WTC11 (cell line): ENCODE data around the gene LBH. TPM values are rescaled to one million over a fixed set of nuclear protein-coding genes. Genes with fewer than 3 reads are reported as not detected.
A peak's percentile ranks its signal among the peaks of the same experiment; 100 is the strongest.

ENCODE experiments used
- ATAC-seq: fragments of 200-7000 bp; cut with Tn5 transposase; 2 replicates; pipeline ENCODE4 v1.10.0; 2021; ENCODE audit warnings: mild to moderate bottlenecking, moderate library complexity
- CTCF ChIA-PET: fragments of 300-600 bp; sonication (Branson Sonifier 250); formaldehyde crosslinking; loops from one replicate; lab custom pipeline; 2021; ENCODE audit warnings: antibody characterized with exemption; lab: Charles Lee
- POLR2A ChIA-PET: fragments of 350-600 bp; sonication (Branson Sonifier 250); formaldehyde crosslinking; loops from one replicate; lab custom pipeline; 2021; ENCODE audit warnings: antibody characterized with exemption; lab: Charles Lee
- DNase-seq: peaks from one replicate; pipeline ENCODE4 v3.0.0; 2021; ENCODE audit warnings: low spot score
- H3K27ac Mint-ChIP-seq: 2 replicates; pipeline ENCODE4 v1.8.0; 2021; ENCODE audit warnings: mixed read lengths
- H3K27me3 Mint-ChIP-seq: 2 replicates; pipeline ENCODE4 v1.8.0; 2021; ENCODE audit warnings: low read depth, mild to moderate bottlenecking, moderate library complexity, mixed read lengths
- H3K36me3 Mint-ChIP-seq: 2 replicates; pipeline ENCODE4 v1.8.0; 2021; ENCODE audit warnings: mixed read lengths
- H3K4me1 Mint-ChIP-seq: 2 replicates; pipeline ENCODE4 v1.8.0; 2022; ENCODE audit warnings: mixed read lengths
- H3K4me3 Mint-ChIP-seq: 2 replicates; pipeline ENCODE4 v1.8.0; 2021; ENCODE audit warnings: mild to moderate bottlenecking, moderate library complexity, mixed read lengths
- H3K9me3 Mint-ChIP-seq: 2 replicates; pipeline ENCODE4 v1.8.0; 2021; ENCODE audit warnings: mixed read lengths
- FOXK1 ChIP-seq: sonication (generic); formaldehyde crosslinking; IDR thresholded peaks from 2 replicates; pipeline ENCODE4 v1.8.0; 2022; ENCODE audit warnings: mild to moderate bottlenecking, moderate library complexity, missing genetic modification reagents
- IRF2 ChIP-seq: sonication (generic); formaldehyde crosslinking; IDR thresholded peaks from 2 replicates; pipeline ENCODE4 v1.8.0; 2022; ENCODE audit warnings: low read depth, missing genetic modification reagents, borderline replicate concordance
- JUN ChIP-seq: sonication (generic); formaldehyde crosslinking; IDR thresholded peaks from 2 replicates; pipeline ENCODE4 v1.8.0; 2023; ENCODE audit warnings: mild to moderate bottlenecking, missing genetic modification reagents
- NFATC4 ChIP-seq: fragments of 250-450 bp; sonication (Bioruptor Pico); IDR thresholded peaks from 2 replicates; pipeline ENCODE4 v1.9.0; 2021; ENCODE audit warnings: mild to moderate bottlenecking
- NR3C1 ChIP-seq: sonication (generic); formaldehyde crosslinking; conservative IDR thresholded peaks from 2 replicates; pipeline ENCODE4 v1.8.1; 2023; ENCODE audit warnings: low read depth, mild to moderate bottlenecking, missing genetic modification reagents
- RELA ChIP-seq: sonication (generic); formaldehyde crosslinking; IDR thresholded peaks from 2 replicates; pipeline ENCODE4 v1.8.1; 2022; ENCODE audit warnings: missing genetic modification reagents, mild to moderate bottlenecking, borderline replicate concordance
- SOX15 ChIP-seq: fragments of 250-450 bp; sonication (Bioruptor Pico); IDR thresholded peaks from 2 replicates; pipeline ENCODE4 v1.9.0; 2021; ENCODE audit warnings: mild to moderate bottlenecking
- ZNF317 ChIP-seq: sonication (generic); formaldehyde crosslinking; IDR thresholded peaks from 2 replicates; pipeline ENCODE4 v1.8.1; 2023; ENCODE audit warnings: low read depth, mild to moderate bottlenecking, moderate library complexity, missing genetic modification reagents, borderline replicate concordance
- total RNA-seq: library from RNA; stranded (reverse); gene quantifications from 3 replicates; pipeline ENCODE4 v1.2.3, GENCODE V29; 2021
- TF ChIP-seq, protein P1 (sequence below): sonication (generic); formaldehyde crosslinking; IDR thresholded peaks from 2 replicates; pipeline ENCODE4 v1.8.0; 2022; ENCODE audit warnings: missing genetic modification reagents
- TF ChIP-seq, protein P2 (sequence below): sonication (generic); formaldehyde crosslinking; IDR thresholded peaks from 2 replicates; pipeline ENCODE4 v1.8.0; 2022; ENCODE audit warnings: mild to moderate bottlenecking, missing genetic modification reagents
- TF ChIP-seq, protein P3 (sequence below): sonication (generic); formaldehyde crosslinking; IDR thresholded peaks from 2 replicates; pipeline ENCODE4 v1.8.0; 2022; ENCODE audit warnings: mild to moderate bottlenecking, missing genetic modification reagents
- TF ChIP-seq, protein P4 (sequence below): sonication (generic); formaldehyde crosslinking; IDR thresholded peaks from 2 replicates; pipeline ENCODE4 v1.8.1; 2022; ENCODE audit warnings: mild to moderate bottlenecking, missing genetic modification reagents, moderate library complexity, borderline replicate concordance
- TF ChIP-seq, protein P5 (sequence below): sonication (generic); formaldehyde crosslinking; IDR thresholded peaks from 2 replicates; pipeline ENCODE4 v1.8.0; 2022; ENCODE audit warnings: mild to moderate bottlenecking, missing genetic modification reagents
- TF ChIP-seq, protein P6 (sequence below): sonication (generic); formaldehyde crosslinking; IDR thresholded peaks from 2 replicates; pipeline ENCODE4 v1.8.1; 2023; ENCODE audit warnings: mild to moderate bottlenecking, missing genetic modification reagents, borderline replicate concordance
- TF ChIP-seq, protein P7 (sequence below): sonication (generic); formaldehyde crosslinking; IDR thresholded peaks from 2 replicates; pipeline ENCODE4 v1.8.0; 2023; ENCODE audit warnings: missing genetic modification reagents

LBH gene
- total RNA-seq, 1 experiment from 2014 or later = 47.3 TPM

DNA sequence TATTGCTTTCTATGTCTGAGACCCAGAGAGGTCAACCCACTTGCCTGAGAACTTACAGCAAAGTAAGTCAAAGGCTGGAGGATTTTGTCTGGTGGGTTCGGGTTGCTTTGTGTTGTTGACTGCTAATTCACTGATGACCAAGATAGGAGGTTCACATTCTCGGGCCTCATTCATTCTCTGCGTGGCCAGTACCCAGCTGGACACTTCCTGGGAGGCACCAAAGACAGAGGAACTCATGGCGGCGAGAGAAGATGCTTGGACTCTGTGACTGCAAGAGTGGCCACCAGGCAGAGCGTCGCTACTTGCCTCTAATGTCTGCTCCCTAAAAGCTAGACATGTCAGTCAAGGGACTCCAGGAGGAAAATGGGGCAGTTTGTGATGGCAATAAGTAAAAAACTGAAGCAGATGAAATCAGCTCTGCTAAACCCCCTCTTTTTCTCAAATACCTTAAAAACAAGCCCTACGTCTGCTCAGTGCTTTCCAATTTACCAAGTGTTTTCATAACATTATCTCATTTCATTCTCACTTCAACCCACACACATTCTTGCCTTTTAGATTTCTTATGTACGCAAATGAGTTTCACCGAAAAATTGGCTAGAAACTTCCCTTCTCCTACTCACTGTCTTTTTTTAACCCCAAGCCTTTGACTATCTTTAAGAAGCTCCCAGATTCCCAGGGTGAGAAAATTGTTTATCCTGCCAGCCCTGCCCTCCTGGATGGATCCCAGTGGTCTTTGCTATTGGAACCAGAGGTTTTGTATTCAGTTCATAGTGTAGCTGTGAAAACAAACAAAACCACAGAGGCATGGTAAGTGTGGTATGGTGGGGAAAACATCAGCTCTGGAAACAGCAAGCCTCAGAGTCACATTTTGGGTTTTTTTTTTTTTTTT is 4.9 kb upstream of the LBH start:
- TF ChIP-seq RELA (CRISPR knock-in tag) (no peak), IRF2 (CRISPR knock-in tag) (no peak), NR3C1 (CRISPR knock-in tag) (no peak), JUN (CRISPR knock-in tag) (no peak)
- TF ChIP-seq, protein P1, sequence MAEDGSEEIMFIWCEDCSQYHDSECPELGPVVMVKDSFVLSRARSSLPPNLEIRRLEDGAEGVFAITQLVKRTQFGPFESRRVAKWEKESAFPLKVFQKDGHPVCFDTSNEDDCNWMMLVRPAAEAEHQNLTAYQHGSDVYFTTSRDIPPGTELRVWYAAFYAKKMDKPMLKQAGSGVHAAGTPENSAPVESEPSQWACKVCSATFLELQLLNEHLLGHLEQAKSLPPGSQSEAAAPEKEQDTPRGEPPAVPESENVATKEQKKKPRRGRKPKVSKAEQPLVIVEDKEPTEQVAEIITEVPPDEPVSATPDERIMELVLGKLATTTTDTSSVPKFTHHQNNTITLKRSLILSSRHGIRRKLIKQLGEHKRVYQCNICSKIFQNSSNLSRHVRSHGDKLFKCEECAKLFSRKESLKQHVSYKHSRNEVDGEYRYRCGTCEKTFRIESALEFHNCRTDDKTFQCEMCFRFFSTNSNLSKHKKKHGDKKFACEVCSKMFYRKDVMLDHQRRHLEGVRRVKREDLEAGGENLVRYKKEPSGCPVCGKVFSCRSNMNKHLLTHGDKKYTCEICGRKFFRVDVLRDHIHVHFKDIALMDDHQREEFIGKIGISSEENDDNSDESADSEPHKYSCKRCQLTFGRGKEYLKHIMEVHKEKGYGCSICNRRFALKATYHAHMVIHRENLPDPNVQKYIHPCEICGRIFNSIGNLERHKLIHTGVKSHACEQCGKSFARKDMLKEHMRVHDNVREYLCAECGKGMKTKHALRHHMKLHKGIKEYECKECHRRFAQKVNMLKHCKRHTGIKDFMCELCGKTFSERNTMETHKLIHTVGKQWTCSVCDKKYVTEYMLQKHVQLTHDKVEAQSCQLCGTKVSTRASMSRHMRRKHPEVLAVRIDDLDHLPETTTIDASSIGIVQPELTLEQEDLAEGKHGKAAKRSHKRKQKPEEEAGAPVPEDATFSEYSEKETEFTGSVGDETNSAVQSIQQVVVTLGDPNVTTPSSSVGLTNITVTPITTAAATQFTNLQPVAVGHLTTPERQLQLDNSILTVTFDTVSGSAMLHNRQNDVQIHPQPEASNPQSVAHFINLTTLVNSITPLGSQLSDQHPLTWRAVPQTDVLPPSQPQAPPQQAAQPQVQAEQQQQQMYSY = no peak
- TF ChIP-seq, protein P2, sequence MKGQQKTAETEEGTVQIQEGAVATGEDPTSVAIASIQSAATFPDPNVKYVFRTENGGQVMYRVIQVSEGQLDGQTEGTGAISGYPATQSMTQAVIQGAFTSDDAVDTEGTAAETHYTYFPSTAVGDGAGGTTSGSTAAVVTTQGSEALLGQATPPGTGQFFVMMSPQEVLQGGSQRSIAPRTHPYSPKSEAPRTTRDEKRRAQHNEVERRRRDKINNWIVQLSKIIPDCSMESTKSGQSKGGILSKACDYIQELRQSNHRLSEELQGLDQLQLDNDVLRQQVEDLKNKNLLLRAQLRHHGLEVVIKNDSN (CRISPR knock-in tag) = no peak
- TF ChIP-seq, protein P3, sequence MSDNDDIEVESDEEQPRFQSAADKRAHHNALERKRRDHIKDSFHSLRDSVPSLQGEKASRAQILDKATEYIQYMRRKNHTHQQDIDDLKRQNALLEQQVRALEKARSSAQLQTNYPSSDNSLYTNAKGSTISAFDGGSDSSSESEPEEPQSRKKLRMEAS = no peak
- ChIA-PET POLR2A (interaction anchor here (0.6 kb wide), 1 partner anchor 76 kb away, joined by 4 read pairs; no protein-coding TSS in a partner anchor), CTCF (interaction anchor here (1.4 kb wide), 2 partner anchors 13 to 485 kb away, joined by 7 to 8 read pairs; no protein-coding TSS in a partner anchor)
- peaks cover 34% of the 10 kb centered on the region for H3K27me3 Mint-ChIP-seq
- no peak overlapping the region for H3K4me3 Mint-ChIP-seq
- H3K9me3 Mint-ChIP-seq = no peaks in the 10 kb centered on the region
- H3K27ac Mint-ChIP-seq = no peak overlapping the region
- H3K4me1 Mint-ChIP-seq = peaks cover 25% of the 10 kb centered on the region
- DNase-seq (no peak), ATAC-seq (no peak)
- no peaks in the 10 kb centered on the region for H3K36me3 Mint-ChIP-seq

DNA sequence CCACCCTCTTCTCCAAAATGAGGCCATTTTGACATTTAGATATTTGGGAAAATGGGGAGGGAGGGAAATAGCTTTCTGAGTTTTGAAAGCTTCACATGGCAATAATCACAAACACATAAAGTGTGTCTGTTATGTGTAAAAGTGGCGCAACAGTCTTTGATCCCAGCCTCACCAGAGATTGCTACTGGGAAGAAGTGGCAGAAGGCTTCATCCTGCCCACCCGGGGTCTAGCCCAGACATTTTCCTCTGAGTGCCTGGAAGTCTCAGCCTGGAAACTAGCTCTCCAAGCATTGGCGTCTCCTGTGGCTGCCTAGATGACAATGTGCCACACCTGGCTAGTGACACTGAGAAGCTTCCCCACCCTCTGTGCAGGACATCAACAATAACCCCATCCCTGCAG is 1.7 kb upstream of the LBH start:
- ATAC-seq (no peak), DNase-seq (no peak)
- Mint-ChIP-seq H3K9me3 (no peaks in the 10 kb centered on the region), H3K4me1 (peaks cover 41% of the 10 kb centered on the region), H3K36me3 (peaks cover 3% of the 10 kb centered on the region), H3K4me3 (peak overlapping the region; percentile 35), H3K27ac (no peak overlapping the region), H3K27me3 (peaks cover 42% of the 10 kb centered on the region)
- ChIA-PET POLR2A (interaction anchor here (0.6 kb wide), 1 partner anchor 56 kb away, joined by 4 read pairs; no protein-coding TSS in a partner anchor), CTCF (interaction anchor here (1.1 to 3.9 kb wide), 4 partner anchors 10 to 482 kb away, joined by 6 to 32 read pairs (median 16); no protein-coding TSS in a partner anchor)
- TF ChIP-seq, protein P2 (CRISPR knock-in tag) = no peak
- TF ChIP-seq, protein P4, sequence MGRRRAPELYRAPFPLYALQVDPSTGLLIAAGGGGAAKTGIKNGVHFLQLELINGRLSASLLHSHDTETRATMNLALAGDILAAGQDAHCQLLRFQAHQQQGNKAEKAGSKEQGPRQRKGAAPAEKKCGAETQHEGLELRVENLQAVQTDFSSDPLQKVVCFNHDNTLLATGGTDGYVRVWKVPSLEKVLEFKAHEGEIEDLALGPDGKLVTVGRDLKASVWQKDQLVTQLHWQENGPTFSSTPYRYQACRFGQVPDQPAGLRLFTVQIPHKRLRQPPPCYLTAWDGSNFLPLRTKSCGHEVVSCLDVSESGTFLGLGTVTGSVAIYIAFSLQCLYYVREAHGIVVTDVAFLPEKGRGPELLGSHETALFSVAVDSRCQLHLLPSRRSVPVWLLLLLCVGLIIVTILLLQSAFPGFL (CRISPR knock-in tag) = no peak
- no peak for TF ChIP-seq FOXK1 (CRISPR knock-in tag)
- TF ChIP-seq, protein P5, sequence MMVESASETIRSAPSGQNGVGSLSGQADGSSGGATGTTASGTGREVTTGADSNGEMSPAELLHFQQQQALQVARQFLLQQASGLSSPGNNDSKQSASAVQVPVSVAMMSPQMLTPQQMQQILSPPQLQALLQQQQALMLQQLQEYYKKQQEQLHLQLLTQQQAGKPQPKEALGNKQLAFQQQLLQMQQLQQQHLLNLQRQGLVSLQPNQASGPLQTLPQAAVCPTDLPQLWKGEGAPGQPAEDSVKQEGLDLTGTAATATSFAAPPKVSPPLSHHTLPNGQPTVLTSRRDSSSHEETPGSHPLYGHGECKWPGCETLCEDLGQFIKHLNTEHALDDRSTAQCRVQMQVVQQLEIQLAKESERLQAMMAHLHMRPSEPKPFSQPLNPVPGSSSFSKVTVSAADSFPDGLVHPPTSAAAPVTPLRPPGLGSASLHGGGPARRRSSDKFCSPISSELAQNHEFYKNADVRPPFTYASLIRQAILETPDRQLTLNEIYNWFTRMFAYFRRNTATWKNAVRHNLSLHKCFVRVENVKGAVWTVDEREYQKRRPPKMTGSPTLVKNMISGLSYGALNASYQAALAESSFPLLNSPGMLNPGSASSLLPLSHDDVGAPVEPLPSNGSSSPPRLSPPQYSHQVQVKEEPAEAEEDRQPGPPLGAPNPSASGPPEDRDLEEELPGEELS (CRISPR knock-in tag) = no peak
- TF ChIP-seq SOX15 (CRISPR knock-in tag) = no peak
- no peak for TF ChIP-seq ZNF317 (CRISPR knock-in tag)
- TF ChIP-seq, protein P6, sequence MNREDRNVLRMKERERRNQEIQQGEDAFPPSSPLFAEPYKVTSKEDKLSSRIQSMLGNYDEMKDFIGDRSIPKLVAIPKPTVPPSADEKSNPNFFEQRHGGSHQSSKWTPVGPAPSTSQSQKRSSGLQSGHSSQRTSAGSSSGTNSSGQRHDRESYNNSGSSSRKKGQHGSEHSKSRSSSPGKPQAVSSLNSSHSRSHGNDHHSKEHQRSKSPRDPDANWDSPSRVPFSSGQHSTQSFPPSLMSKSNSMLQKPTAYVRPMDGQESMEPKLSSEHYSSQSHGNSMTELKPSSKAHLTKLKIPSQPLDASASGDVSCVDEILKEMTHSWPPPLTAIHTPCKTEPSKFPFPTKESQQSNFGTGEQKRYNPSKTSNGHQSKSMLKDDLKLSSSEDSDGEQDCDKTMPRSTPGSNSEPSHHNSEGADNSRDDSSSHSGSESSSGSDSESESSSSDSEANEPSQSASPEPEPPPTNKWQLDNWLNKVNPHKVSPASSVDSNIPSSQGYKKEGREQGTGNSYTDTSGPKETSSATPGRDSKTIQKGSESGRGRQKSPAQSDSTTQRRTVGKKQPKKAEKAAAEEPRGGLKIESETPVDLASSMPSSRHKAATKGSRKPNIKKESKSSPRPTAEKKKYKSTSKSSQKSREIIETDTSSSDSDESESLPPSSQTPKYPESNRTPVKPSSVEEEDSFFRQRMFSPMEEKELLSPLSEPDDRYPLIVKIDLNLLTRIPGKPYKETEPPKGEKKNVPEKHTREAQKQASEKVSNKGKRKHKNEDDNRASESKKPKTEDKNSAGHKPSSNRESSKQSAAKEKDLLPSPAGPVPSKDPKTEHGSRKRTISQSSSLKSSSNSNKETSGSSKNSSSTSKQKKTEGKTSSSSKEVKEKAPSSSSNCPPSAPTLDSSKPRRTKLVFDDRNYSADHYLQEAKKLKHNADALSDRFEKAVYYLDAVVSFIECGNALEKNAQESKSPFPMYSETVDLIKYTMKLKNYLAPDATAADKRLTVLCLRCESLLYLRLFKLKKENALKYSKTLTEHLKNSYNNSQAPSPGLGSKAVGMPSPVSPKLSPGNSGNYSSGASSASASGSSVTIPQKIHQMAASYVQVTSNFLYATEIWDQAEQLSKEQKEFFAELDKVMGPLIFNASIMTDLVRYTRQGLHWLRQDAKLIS = no peak
- TF ChIP-seq, protein P7, sequence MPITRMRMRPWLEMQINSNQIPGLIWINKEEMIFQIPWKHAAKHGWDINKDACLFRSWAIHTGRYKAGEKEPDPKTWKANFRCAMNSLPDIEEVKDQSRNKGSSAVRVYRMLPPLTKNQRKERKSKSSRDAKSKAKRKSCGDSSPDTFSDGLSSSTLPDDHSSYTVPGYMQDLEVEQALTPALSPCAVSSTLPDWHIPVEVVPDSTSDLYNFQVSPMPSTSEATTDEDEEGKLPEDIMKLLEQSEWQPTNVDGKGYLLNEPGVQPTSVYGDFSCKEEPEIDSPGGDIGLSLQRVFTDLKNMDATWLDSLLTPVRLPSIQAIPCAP = no peak
- no peak for TF ChIP-seq NFATC4 (CRISPR knock-in tag)
